Globus pallidus (tissue), 1 donor: Measurements from ENCODE around the gene CRTC2.
A peak's percentile ranks its signal among the peaks of the same experiment; 100 is the strongest.

Experiments
- DNase-seq: peaks from one replicate; pipeline ENCODE4 v3.0.0-alpha.2; 2015; ENCODE audit warnings: low spot score

Gene CRTC2

GRCh38 chr1:153946622-153947241 lies 11.7 kb downstream of the CRTC2 start, which contains the start of gene DENND4B:
Gene DENND4B (minus strand): TSS chr1:153946718. CDS start chr1:153944374, 2,344 bp downstream.
- DNase-seq = peak; percentile 85

- peak; percentile 84 for DNase-seq
Observed at GRCh38 chr1:153945795-153946621, 12.4 kb downstream of the CRTC2 start.

DNA sequence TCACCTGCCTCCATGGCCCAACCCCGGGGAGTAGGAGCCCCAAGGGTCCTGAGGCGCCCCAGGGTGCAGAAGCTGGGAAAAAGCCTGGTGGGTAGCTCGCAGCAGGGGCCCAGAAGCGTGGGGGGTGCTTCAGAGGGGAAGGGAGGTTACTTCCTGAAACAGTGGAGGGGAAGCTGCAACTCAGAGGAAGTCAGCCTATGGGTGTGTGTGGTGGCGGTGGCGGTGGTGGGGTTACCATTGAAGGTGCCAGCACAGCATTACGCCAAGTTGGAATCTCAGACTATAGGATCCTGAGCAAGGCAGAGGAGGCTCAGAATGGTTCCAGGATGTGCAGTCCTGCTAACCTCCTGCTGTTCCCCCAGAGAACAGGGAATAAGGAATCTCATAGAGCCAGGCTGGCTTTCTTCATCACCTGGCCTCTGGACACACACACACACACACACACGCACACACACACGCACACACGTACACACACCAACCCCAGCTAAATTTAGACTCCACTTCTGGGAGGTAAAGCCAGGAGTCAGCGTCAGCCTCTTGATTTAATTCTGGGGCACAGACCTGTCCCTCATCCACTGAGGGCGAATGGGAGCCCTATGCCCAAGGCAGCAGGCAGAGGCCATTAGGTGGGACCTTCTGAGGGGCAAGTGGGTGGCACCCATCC lies 13.1 kb downstream of the CRTC2 start:
- DNase-seq = peak; percentile 40

DNA sequence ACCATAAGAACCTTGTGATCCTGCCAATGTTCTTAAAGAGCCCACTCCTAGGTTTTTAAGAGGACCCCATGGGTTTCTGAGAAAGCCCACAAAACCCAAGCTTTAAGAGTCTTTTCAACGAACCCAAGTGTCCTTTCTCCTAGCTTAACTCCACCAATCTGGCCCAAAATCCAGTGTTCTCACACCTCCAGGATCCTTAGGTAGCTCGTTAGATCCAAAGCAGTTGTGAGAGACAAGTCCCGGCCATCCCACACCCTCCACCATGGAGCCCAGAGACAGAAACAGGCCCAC lies 13.6 kb downstream of the CRTC2 start:
- no peak for DNase-seq

DNA sequence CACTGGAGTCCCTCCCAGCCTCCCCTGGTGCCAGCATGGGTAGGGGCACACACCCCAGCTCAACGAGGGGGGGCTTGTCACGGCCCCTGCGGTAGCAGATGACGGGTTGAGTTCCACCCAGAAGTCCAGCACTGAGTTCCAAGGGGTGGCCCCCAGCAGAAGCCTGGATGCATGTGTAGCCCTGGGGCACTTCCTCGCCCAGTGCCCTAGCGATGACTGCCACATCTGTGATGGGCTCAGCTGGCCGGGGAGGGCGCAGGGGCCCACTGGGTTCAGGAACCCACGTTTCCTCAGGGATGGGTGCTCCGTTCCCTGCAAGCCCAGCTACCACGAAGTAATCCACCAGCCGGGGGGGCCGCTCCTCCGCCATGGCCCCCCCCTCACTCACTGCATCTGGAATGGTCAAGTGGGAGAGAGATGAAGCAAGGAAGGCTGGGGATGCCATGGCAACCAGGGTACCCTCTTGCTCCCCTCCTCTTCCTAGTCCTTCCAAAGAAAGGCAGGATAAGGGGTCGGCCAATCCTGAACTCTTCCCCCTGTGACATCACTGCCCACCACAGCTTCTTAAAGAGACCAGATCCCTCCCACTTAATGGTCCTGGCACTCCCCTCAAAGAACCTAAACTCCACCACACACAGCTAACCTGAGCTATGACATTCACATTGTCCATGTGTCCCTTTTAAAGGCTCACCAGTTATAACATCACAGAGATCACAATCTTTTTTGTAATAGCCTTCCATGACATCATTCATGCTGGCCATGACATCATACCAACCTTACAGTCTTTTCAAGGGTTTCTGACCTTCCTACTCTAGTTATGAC lies 14.2 kb downstream of the CRTC2 start:
- no peak for DNase-seq

DNA sequence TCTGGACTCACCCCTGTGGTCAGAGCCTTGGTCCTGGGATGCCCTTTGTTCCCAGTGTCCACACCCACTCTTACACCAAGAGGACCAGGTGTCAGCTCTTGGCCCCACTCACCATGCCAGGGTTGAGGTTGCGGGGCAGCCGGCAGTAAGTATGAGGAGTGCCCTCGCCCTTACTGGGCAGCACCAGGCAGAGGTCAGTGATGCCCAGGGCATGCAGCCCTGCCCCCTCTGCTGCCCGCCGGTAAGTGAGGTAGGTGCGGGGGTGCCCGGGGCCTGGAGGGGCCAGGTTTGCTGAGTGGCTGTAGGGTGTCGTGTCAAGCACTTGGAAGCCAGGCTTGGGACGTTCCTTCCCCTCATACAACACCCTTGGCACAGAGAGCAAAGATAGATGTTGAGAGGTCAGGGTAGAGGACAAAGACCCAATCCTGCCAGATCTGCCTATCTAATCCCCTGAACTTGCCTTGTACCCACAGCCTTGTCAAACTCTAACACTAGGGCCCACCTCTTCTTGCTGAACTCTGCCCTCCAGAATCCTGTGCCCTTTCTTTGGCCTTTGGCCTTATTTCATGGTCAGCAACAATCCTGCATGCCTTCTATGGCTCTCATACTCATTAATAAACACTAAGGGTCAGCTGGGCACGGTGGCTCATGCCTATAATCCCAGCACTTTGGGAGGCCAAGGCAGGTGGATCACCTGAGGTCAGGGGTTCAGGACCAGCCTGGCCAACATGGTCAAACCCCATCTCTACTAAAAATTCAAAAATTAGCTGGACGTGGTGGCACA lies 15.5 kb downstream of the CRTC2 start:
- no peak for DNase-seq

- no peak for DNase-seq
Observed at GRCh38 chr1:153941826-153942725, 16.3 kb downstream of the CRTC2 start.

DNA sequence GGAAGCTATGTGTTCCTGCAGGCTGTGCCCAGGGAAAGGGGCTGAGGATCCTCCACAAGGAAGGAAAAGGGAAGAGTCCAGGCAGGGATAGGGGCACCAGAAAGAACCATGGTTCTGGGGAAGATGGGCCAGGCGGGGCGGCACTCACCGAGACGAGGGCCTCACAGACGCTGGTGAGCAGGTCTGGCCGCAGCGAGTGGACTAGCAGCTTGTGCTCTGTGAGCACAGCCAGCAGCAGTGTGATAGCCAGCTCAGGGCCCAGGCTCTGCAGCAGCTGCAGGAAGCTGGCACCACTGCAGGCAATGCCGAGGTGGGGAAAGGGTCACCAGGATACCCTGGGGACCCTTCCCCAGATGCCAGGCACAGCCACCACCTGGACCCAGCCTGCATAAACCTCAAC lies 17.7 kb downstream of the CRTC2 start:
- DNase-seq = no peak

- no peak for DNase-seq
Observed at GRCh38 chr1:153939476-153939875, 18.9 kb downstream of the CRTC2 start.

- no peak for DNase-seq
Observed at GRCh38 chr1:153938996-153939395, 19.4 kb downstream of the CRTC2 start.

DNA sequence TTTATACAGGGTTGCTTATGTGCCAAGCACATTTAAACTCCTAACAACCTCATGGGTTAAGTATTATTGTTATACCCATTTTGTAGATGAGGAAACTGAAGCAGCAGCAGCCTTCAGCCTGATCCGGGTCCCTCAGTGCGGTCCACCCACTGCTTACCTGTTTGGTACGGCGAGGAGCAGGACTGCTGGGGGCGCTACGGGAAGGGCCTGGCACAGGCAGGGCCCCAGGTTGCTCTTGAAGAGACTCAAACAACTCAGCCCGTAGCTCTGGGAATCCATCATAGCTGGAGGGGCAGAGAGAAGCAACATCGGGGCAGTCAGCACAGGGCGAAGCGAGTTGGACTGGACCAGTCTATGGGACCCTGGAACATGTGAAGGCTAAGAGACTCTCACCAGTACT lies 21.1 kb downstream of the CRTC2 start:
- no peak for DNase-seq

DNA sequence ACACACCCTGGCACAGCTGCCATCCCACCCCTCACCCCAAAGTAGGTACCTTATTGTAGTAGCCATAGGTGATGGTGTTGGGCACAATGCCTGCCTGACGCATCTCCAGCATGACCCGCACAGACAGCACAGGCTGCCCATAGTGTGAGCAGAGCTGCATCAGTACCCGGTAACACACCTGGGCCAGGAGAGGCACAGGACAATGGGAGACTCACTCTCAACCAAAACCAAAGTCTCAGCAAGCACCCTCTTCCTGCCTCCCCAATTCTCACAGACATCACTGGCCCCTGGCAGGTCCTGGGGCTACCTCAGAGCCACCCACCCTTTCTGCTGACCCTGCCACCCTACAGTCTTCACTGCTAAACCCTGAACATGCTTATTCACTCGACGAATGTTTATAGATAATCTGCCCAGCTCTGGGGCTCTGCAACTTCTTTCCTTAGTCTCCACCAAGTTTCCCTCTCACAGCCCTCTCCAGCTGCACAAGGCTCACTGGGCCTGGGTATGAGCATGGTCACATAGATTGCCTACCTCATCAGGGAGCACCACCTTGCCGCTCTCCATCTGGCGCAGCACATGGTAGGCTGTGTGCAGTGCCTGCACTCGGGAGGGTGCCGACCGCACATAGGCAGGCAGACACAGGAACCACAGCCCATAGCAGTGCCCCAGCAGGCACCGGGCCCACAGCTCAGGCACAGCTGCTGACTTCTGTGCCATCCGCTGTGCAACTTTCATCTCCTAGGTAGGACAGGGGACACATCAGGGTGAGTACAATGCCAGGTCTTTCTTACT lies 22.2 kb downstream of the CRTC2 start:
- DNase-seq = no peak

DNA sequence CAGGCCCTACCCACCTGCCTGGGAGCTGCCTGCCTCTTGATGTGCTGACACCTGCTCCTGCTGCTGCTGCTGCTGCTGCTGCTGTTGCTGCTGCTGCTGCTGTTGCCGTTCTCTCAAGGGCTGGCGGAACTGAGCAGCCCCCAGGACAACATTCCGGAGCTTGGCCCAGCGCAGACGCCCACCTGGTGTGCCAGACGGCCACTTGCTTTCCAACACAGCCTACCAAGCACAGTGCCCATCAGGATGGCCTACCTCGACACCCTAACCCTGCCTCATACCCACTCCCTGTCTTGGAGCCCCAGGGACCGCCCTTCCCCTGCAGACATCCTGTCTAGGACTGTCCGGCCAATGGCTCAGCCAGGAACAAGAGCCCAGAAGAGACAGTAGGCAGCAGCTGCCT lies 23.7 kb downstream of the CRTC2 start:
- DNase-seq = no peak

GRCh38 chr1:153933955-153934354 lies 24.5 kb downstream of the CRTC2 start:
- DNase-seq = no peak

DNA sequence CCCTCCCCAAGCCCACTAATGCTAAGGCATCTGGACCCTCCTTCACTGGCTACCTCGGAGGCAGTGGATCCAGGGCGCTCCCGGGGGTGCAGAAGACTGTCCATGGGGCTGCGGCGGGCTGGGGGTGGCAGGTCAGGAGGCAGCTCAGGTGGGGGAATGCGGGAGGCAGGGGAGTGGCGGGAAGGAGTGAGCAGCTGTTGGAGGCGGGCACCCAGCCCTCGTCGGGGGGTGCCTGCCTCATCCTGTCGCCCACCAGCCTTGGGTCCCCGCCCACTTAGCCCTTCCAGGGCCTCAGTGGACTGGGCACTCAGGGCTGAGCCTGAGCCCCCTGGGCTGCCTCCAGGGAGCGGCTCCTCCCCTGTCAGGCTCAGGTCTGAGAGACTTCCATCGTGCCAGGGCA lies 25.0 kb downstream of the CRTC2 start:
- DNase-seq = no peak

DNA sequence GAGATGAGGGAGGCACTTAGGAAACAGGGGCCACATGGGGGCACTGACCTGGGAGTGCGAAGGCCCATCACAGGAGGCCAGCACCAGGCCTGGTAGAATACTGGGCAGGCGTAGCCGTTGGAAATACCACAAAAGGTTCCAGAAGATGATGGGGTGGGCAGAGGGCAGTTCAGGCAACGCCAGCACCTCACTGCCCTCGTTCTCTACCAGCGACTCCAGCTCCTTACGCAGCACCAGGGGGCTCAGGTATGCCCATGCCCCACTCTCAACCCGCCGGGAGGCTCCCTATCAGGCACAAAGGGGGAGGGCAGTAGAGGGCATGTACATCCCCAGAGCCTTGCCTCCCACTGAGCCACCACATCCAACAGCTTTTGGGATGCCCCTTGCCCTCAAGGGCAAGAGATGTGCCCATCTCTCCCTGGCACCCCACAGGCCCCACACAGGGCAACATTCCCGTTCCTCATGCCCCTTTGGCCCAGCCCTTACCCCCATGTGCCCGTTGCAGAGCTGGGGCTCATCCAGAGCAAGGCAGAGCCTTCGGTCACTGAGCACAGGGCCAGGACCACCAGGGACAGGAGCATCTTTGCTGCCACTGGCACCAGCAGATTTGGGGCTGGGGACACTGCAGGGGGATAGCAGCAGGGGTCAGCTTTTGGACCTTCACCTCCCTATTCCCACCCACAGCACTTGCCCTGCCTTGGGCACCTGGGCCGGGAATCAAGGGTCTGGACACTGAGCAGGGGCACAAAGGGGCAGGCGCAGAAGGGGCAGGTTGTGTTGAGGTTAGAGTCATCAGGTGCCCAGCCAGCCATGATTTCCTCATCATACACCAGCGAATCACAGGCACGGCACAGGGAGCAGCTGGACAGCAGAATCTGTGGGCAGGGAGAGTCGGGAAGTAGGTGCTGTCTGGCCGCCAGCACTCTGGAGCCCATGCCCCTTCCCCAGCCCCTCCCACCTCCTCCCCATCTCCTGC lies 26.0 kb downstream of the CRTC2 start:
- DNase-seq = no peak

DNA sequence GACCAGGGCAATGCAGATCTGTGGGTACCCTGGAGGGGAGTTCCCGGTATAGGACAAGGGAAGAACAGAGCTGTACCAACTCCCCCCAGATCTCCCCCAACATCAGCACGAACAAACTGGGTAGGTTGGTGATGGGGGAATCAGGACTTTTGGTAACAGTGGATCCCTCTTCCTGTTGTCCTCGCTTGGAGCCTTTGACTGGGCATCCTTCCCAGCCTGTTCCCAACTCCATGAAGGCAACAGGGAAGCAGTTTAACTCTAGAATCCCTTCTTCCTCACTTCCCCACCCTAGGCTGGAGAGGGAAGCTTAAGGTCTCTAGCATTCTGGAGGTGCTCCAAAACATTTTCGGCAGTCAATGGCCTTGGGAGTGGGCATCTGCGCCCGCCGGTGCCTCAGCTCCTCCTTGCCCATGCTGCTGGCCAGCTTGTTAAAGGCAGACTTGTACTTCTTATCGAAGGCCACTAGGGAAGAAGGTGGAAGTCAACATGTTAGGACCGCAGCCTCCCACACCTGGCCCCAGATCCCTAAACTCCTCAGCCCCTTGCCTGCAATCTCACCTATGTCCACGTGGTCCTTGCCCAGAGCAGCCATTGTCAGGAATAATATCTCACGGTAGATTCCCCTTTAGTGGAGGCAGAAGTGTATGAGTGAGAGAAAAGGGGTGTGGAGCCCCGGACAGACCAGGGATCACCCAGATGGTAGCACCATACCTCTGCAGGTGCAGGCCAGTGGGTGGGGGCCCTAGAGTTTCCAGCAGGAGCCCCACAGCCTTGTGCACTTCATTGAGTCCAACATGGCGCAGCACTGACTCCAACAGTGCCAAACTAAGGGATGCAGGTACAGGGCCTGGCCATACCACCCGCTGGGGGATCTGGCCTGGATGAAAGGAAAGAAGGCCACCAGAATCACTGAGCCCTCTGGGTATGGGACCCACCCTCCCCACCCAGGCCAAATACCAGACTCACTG lies 28.1 kb downstream of the CRTC2 start:
- peak; percentile 29 for DNase-seq
